GM21576 (cell line): ENCODE results near the gene FAM13A.
A peak's percentile ranks its signal among the peaks of the same experiment; 100 is the strongest.
"Not testable (repeated sequence)": the region's sequence is repeated elsewhere in the genome, so short reads cannot be mapped to it uniquely, and the experiment has no call there.

Experiments
- ATAC-seq: cut with Tn5 transposase; IDR thresholded peaks from one replicate; pipeline ENCODE4 v1.9.1; 2021; ENCODE audit warnings: mild to moderate bottlenecking, moderate library complexity; ENCODE audit not compliant: unreplicated experiment

Gene FAM13A

DNA sequence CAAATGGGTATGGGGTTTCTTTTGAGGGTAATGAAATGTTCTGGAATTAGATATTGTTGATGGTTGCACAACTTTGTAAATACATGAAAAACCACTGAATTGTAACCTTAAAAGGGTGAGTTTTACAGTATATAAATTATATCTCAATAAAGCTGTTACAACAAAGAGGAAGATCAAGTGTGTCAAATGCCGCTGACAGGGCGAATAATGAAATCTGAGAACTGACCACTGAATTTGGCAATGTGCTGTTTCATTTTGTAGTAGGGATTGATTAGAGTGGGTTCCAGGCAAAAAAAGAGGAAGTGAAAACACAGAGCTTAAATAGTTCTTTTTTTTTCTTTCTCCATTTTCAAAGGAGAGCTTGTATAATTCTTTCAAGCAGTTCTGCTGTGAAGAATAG lies 198.2 kb downstream of the FAM13A start:
- ATAC-seq: peak; percentile 97

GRCh38 chr4:88857588-88857987 lies 199.4 kb downstream of the FAM13A start:
- no peak for ATAC-seq

- no peak for ATAC-seq
These were observed 202.5 kb downstream of the FAM13A start for GRCh38 chr4:88854481-88854880.

GRCh38 chr4:88853583-88853982 lies 203.4 kb downstream of the FAM13A start:
- not testable (repeated sequence) for ATAC-seq

DNA sequence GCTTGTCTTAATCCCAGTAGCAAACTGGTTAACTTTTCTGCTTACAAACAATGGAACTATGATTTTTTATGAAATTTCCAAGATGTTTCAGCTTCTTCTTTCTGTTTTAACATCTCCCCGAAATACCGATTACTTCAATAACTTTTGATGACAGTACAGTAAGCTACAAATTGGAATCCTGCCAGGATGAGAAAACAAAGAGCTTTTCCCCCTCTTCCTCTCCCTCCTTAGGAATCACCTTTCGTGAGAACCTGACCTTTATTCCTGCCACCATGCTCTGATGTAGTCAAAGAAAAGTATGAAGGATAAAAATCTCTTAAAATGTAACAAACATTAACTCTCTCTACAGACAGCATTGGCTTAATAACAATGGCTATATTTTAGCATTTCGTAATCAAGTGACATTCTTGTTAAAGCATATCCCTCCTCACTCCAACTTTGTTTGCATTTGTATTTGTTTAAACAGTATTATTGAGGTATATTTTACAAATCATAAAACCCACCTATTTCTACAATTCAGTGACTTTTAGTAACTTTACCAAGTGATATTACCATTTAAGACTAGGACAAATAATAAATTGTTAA lies 210.7 kb downstream of the FAM13A start:
- ATAC-seq: no peak

DNA sequence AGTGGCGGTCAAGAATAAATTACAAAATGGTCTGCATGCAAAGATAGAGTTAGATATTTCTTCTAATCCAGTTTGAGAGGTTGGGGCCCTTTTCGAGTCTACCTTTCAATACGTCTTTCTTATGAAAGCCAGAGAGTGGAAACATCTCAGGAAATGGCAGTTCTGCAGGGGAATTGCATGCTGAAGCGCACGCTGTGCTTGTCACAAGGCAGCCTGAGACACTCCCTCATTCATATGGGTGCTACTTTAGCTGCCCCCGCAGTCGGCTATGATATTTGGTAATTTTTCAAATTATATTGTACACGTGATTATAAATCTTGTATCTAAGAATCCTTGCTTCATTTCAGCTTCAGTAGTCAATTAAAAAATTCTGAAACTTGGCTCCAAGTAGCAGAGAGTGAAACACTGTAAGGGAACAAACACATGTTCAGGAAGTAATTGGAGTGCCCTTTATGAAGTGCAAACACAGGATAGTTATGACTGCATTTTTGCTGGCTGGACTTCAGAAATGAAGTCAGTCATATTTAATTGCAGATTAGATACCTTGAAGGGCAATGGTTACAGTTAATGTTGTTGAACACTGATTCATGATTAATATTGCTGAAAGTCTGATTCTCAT lies 213.8 kb downstream of the FAM13A start:
- ATAC-seq: no peak

GRCh38 chr4:88841635-88842034 lies 215.3 kb downstream of the FAM13A start:
- no peak for ATAC-seq

- no peak for ATAC-seq
These were observed 220.8 kb downstream of the FAM13A start for GRCh38 chr4:88836216-88836615.

DNA sequence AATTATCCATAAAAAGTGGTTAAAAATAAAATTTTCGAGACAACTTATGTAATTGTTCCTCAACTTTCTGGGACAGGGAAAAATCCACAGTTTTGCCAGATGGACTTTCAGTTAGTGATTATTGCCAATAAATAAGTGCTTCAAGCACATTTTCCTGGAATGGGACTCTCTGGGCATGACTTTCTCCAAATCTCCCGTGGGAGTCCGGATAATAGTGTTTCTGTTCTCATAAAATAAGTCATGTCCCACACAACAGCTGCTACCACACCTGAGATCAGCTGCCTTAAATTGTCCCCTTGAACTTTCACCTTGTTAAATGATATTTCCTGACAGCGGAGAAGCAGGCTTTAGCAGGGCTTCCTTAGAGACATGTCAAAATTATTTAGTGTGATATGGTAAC lies 226.0 kb downstream of the FAM13A start:
- ATAC-seq: no peak

DNA sequence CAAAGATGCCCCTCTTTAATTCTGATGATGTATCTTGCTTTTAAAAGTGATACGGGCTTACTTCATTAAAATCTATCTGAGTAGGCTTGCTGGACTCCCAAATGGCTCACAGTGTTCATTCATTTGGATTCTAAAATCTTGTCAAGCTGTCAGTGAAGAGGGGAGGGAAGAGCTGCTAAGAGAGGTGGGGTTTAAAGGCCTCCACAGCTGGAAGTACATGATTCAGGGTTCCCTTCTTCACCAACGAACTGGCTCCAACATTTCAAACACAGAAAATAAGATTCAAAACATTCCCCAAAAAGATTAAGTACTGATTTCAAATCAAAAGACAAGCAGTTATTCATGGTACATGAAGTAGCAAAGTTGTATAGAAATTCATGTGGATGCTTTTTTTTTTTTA lies 226.4 kb downstream of the FAM13A start:
- ATAC-seq: no peak

DNA sequence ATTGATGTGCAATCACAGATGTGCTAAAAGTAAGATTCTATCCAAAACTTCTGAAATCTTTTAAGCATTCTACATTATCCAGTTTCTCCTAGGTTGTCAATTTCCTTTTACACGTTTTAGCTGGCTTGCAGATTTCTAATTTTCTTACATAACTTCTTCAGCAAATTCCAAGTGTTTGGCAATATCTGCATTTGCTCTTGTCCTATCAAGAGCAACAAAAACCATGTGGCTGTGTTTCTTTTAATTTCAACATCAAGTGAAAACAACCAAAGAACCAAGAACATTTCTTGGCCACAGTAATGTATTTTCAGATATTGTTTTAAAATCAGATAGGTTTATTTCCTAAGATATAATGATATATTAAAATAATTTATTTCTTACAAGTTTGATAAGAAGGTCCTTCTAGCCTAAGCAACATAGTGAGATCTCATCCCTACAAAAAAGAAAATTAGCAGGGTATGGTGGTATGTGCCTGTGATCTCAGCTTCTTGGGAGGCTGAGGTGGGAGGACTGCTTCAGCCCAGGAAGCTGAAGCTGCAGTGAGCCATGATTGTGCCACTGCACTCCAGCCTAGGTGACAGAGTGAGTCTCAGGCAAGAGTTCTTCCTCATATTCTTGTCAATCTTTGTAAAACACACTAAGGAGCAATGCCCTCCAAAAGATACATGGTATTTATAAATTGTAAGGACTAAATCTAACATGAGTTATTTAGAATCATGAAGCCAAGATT lies 228.0 kb downstream of the FAM13A start:
- no peak for ATAC-seq

GRCh38 chr4:88827442-88827841 lies 229.5 kb downstream of the FAM13A start:
- ATAC-seq: no peak

- ATAC-seq: no peak
These were observed 230.2 kb downstream of the FAM13A start for GRCh38 chr4:88826771-88827170.

GRCh38 chr4:88825931-88826330 lies 231.1 kb downstream of the FAM13A start:
- ATAC-seq: no peak

GRCh38 chr4:88823058-88823919 lies 233.7 kb downstream of the FAM13A start:
- peak; percentile 96 for ATAC-seq

GRCh38 chr4:88822034-88822789 lies 234.8 kb downstream of the FAM13A start:
- no peak for ATAC-seq

- ATAC-seq: no peak
These were observed 235.5 kb downstream of the FAM13A start for GRCh38 chr4:88821522-88821921.

GRCh38 chr4:88820698-88821415 lies 236.1 kb downstream of the FAM13A start:
- no peak for ATAC-seq

DNA sequence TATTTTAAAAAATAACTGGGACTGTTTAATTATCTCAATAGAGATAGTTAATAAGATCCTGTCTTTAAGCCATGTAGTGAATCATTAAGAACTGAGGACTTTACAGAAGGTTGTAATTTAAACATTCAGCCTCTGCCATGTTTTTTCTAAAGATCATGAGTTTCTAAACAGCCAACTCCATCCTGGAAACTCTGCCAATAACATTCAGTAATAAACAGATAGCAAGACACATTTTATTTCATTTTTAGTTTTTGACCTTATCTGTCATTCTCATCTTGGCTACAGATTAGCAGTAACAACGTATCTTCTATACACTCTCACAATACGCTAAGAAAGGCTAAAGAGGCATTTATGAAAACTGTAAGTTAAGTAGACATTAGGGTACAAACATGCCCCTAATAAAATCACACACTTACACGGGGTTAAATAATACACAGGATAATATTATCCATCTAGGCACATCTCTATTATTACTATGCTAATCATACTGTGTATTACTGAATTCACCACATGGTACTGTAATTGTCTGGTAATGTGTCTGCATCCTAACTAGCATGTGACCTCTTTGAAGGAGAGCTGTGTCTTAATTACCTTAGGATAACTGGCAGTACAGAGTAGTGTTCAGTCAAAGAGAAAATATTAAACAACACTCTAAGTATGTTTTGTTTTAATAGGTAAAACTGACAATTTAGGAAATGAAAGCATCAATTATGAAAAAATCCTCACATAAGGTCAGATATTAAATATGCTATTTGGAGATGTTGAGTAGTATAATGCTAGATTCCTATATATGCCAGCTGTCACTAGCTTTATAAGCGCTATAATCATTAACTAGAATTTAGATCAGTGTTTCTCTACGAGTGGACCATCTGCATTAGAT lies 236.9 kb downstream of the FAM13A start:
- ATAC-seq: no peak
